Stimulated activated effector memory CD8-positive, alpha-beta T cell treated with anti-CD3 and anti-CD28 coated beads, Interleukin-12 subunit alpha, Interleukin-12 subunit beta, amount 100 ng/mL, for 72 hours (primary cell): Measurements from ENCODE around the gene CHRFAM7A.
"Not testable (repeated sequence)": the region's sequence is repeated elsewhere in the genome, so short reads cannot be mapped to it uniquely, and the experiment has no call there.

Source experiments
- ATAC-seq: fragments of 150-1000 bp; cut with Tn5 transposase; 2 replicates; pipeline ENCODE4 v1.10.0; 2021
- DNase-seq, 2 donors: peaks; one replicate each; pipeline ENCODE4 v3.0.0; 2021 to 2022; ENCODE audit warnings: low spot score in 2 of 2
- H3K27ac Mint-ChIP-seq: one replicate; pipeline ENCODE4 v1.8.0; 2022; ENCODE audit warnings: mild to moderate bottlenecking, mixed read lengths
- H3K36me3 Mint-ChIP-seq: one replicate; pipeline ENCODE4 v1.8.0; 2022; ENCODE audit warnings: mild to moderate bottlenecking, mixed read lengths
- H3K4me1 Mint-ChIP-seq: one replicate; pipeline ENCODE4 v1.8.0; 2022; ENCODE audit warnings: mixed read lengths
- H3K4me3 Mint-ChIP-seq: one replicate; pipeline ENCODE4 v1.8.0; 2022; ENCODE audit warnings: mild to moderate bottlenecking, mixed read lengths
- H3K9me3 Mint-ChIP-seq: one replicate; pipeline ENCODE4 v1.8.0; 2022; ENCODE audit warnings: mixed read lengths

The CHRFAM7A gene

GRCh38 chr15:30392766-30393663, at the start of gene CHRFAM7A:
CHRFAM7A (minus strand) TSS chr15:30393540; CDS start chr15:30383351, 10,189 bp downstream.
- not testable (repeated sequence) for H3K4me1 Mint-ChIP-seq, DNase-seq, H3K9me3 Mint-ChIP-seq, H3K4me3 Mint-ChIP-seq, H3K36me3 Mint-ChIP-seq, H3K27ac Mint-ChIP-seq
- peak; percentile 65 for ATAC-seq

DNA sequence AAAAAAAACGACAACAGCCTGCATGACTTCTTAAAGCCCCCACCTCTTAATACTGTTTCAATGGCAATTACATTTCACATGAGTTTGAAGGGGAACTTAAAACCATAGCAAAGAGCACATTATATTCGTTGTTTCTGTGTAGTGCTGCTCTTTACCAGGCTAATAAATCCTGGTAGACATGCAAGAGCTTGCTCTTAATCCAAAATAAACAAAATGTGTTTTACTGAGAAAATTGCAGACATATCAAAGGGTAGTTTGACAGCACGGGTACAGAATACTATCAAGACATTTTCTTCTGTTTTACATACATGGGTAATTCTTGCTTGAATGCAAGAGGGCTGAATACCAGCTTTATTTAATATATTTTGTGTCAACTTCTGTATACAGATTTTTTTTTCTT, 45.0 kb upstream of the CHRFAM7A start:
- not testable (repeated sequence) for H3K36me3 Mint-ChIP-seq, ATAC-seq, H3K27ac Mint-ChIP-seq, H3K4me1 Mint-ChIP-seq, H3K9me3 Mint-ChIP-seq, H3K4me3 Mint-ChIP-seq, DNase-seq

DNA sequence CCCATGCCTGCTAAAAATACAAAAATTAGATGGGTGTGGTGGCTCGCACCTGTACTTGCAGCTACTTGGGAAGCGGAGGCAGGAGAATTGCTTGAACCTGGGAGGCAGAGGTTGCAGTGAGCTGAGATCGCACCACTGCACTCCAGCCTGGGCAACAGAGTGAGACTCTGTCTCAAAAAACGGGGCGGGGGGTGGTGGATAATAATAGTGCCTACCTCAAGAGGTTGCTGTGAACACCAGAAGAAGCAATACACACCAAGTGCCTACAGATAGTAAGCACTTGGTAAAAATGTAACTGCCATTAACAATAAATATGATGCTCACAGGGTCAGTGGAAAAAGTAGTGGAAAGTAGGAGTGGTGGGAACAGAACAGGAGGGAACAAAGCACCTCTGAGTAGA, 42.5 kb upstream of the CHRFAM7A start:
- not testable (repeated sequence) for H3K36me3 Mint-ChIP-seq, H3K4me3 Mint-ChIP-seq, H3K4me1 Mint-ChIP-seq

GRCh38 chr15:30420723-30421122, 27.4 kb upstream of the CHRFAM7A start:
- not testable (repeated sequence) for DNase-seq, ATAC-seq, H3K36me3 Mint-ChIP-seq, H3K4me3 Mint-ChIP-seq, H3K4me1 Mint-ChIP-seq, H3K27ac Mint-ChIP-seq, H3K9me3 Mint-ChIP-seq

More for the DNA sequence above, 42.5 kb upstream of the CHRFAM7A start:
- not testable (repeated sequence) for H3K9me3 Mint-ChIP-seq, ATAC-seq, DNase-seq, H3K27ac Mint-ChIP-seq

DNA sequence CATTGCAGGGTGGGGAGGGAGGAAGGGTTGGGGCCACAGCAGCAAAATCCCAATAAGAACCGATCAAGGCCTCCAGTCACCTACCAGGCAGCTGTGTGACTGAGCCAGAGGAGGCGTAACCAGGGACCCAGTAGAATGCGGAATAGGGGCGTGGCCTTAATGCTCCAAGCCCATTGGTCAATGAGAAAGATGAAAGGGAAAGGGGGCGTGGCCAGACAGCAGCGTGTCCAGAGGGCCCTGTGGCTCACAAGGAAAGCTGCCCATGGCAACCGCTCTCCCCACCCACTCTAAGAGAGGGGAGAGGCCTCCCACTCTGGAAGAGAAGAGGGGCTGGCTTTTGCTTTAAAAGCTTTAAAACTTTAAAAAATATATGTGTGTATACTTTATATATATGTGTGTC, 20.8 kb upstream of the CHRFAM7A start, which contains the start of gene GOLGA8R:
Gene GOLGA8R, minus strand, starts transcription at position 101 of the 400 bp plus-strand sequence. Its CDS starts 98 bp downstream, at position 3.
- ATAC-seq, DNase-seq, H3K4me3 Mint-ChIP-seq, H3K27ac Mint-ChIP-seq, H3K9me3 Mint-ChIP-seq, H3K36me3 Mint-ChIP-seq, H3K4me1 Mint-ChIP-seq: not testable (repeated sequence)

DNA sequence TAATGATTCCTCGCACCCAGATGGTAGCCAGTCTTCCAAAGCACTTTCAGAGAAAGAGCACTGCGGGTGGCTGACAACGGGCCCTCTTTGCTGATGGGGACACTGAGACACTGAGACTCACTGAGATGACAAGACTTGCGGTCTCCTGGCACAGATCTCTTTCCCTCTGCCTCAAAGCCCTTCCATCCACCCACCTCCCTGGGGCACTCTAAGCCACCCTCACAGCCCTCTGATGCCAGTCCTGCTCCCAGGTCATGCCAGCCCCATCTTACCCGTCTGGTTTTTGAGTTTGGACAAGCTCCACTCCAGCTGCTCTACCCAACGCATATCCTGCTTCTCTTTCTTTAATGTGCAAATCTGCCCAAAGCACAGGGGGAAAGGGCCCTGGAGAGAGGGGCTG, 14.3 kb upstream of the CHRFAM7A start:
- DNase-seq, result peak in 1 of 2 donors; percentile 47
- not testable (repeated sequence) for H3K9me3 Mint-ChIP-seq, ATAC-seq, H3K4me3 Mint-ChIP-seq, H3K36me3 Mint-ChIP-seq, H3K27ac Mint-ChIP-seq, H3K4me1 Mint-ChIP-seq

DNA sequence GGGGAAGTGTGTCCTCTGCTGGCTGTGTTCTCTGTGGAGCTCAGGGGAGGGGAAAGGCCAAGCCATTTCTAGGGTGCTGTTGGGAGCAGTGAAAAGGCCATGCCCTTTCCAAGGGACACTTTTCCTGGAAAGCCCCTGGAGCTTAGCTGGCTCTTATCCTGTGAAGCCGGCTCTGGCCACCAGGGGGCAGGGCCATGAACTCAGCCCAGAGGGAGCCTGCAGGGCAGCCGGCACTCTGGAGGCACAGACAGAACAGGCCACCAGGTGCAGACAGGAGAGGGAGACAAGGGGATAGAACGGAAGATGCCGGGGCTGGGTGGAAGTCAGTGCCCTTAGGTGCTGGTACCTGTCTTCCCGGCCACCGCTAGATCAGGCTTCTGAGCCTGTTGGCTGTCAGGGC, 5.6 kb upstream of the CHRFAM7A start:
- ATAC-seq (peak; percentile 66), DNase-seq (peak; percentile 38 to 53)
- H3K27ac Mint-ChIP-seq, H3K36me3 Mint-ChIP-seq, H3K4me1 Mint-ChIP-seq, H3K9me3 Mint-ChIP-seq, H3K4me3 Mint-ChIP-seq: not testable (repeated sequence)

- not testable (repeated sequence) for ATAC-seq, H3K27ac Mint-ChIP-seq, H3K9me3 Mint-ChIP-seq
These were observed 288 bp upstream of the CHRFAM7A start for GRCh38 chr15:30393664-30393991.

GRCh38 chr15:30386318-30386887, 6.9 kb downstream of the CHRFAM7A start:
- DNase-seq, H3K4me1 Mint-ChIP-seq, ATAC-seq, H3K27ac Mint-ChIP-seq, H3K36me3 Mint-ChIP-seq, H3K9me3 Mint-ChIP-seq, H3K4me3 Mint-ChIP-seq: not testable (repeated sequence)

More at GRCh38 chr15:30393664-30393991, 288 bp upstream of the CHRFAM7A start:
- not testable (repeated sequence) for H3K4me1 Mint-ChIP-seq, H3K4me3 Mint-ChIP-seq, H3K36me3 Mint-ChIP-seq, DNase-seq

DNA sequence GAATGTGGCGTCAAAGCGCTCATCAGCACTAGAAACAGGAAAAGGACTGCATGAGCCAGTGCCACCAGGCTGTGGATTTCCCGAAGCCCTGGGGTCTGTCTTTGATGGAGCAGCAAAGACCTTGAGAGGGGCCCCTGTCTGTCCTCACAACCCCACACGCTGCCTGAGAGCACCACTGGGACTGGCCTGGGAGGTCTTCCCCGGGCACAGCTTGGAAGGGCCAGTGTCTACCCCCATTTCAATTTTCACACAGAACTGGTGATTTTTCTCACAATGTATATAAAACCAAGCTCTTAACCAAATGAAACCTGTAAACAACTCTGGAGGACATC, 16.3 kb downstream of the CHRFAM7A start:
- not testable (repeated sequence) for H3K27ac Mint-ChIP-seq, H3K9me3 Mint-ChIP-seq, H3K4me1 Mint-ChIP-seq, H3K4me3 Mint-ChIP-seq, DNase-seq, ATAC-seq, H3K36me3 Mint-ChIP-seq

GRCh38 chr15:30376375-30377081, 16.8 kb downstream of the CHRFAM7A start:
- not testable (repeated sequence) for H3K27ac Mint-ChIP-seq, H3K4me1 Mint-ChIP-seq, ATAC-seq, H3K4me3 Mint-ChIP-seq, DNase-seq, H3K36me3 Mint-ChIP-seq, H3K9me3 Mint-ChIP-seq

GRCh38 chr15:30375872-30376271, 17.5 kb downstream of the CHRFAM7A start:
- DNase-seq, H3K36me3 Mint-ChIP-seq, H3K4me3 Mint-ChIP-seq, H3K4me1 Mint-ChIP-seq, H3K9me3 Mint-ChIP-seq, H3K27ac Mint-ChIP-seq: not testable (repeated sequence)
- peak; percentile 34 for ATAC-seq

DNA sequence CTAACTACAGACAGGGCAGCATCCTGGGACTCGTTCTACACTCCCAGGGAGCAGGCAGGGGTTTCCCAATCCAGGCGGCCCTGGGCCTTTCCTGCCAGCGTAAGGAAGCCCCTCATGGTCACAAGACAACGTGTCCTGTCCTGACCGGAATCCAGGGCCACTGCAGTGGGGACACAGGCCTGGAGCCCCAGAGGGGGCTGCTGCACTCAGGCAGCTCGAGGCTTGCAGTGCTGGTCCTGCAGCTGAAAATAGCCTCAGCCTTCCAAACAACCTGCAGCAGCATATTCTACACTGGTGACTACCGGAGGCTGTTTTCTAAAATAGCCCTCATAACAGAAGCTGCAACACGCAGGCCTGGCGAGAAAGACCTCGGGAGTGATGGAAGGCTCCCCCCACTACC, 18.5 kb downstream of the CHRFAM7A start:
- H3K9me3 Mint-ChIP-seq, DNase-seq, H3K27ac Mint-ChIP-seq, H3K36me3 Mint-ChIP-seq, H3K4me3 Mint-ChIP-seq, H3K4me1 Mint-ChIP-seq: not testable (repeated sequence)
- peak; percentile 6 for ATAC-seq

- not testable (repeated sequence) for DNase-seq, H3K4me3 Mint-ChIP-seq, ATAC-seq, H3K4me1 Mint-ChIP-seq, H3K27ac Mint-ChIP-seq, H3K36me3 Mint-ChIP-seq, H3K9me3 Mint-ChIP-seq
These were observed 25.1 kb downstream of the CHRFAM7A start for GRCh38 chr15:30368271-30368670.

- H3K27ac Mint-ChIP-seq, H3K4me3 Mint-ChIP-seq, ATAC-seq, H3K9me3 Mint-ChIP-seq, H3K4me1 Mint-ChIP-seq, H3K36me3 Mint-ChIP-seq, DNase-seq: not testable (repeated sequence)
These were observed 26.1 kb downstream of the CHRFAM7A start for GRCh38 chr15:30367246-30367645.
